Inferior parietal cortex (tissue), 1 donor: ENCODE measurements around the gene RASSF1.

Source experiments
- DNase-seq: peaks from one replicate; pipeline ENCODE4 v3.0.0-alpha.2; 2016; ENCODE audit errors: extremely low spot score

Gene RASSF1

GRCh38 chr3:50365080-50365841 is 24.6 kb upstream of the RASSF1 start:
- DNase-seq, result peak; percentile 30

- no peak for DNase-seq
Measured at GRCh38 chr3:50364573-50365079, 24.0 kb upstream of the RASSF1 start.

GRCh38 chr3:50359760-50360110 is 19.1 kb upstream of the RASSF1 start:
- DNase-seq, result no peak

GRCh38 chr3:50358911-50359759 is 18.5 kb upstream of the RASSF1 start, which contains the start of gene TMEM115:
Gene TMEM115 (minus strand): TSS chr3:50359521. CDS start chr3:50359063, 458 bp downstream.
- peak; percentile 99 for DNase-seq

- DNase-seq, result no peak
Measured at GRCh38 chr3:50358355-50358910, 17.8 kb upstream of the RASSF1 start.

- no peak for DNase-seq
Measured at GRCh38 chr3:50357481-50357880, 16.8 kb upstream of the RASSF1 start.

- no peak for DNase-seq
Measured at GRCh38 chr3:50356553-50356952, 15.9 kb upstream of the RASSF1 start.

- DNase-seq, result no peak
Measured at GRCh38 chr3:50355829-50356552, 15.4 kb upstream of the RASSF1 start.

- DNase-seq, result no peak
Measured at GRCh38 chr3:50354850-50355249, 14.2 kb upstream of the RASSF1 start.

GRCh38 chr3:50354186-50354764 is 13.6 kb upstream of the RASSF1 start:
- DNase-seq, result no peak

- DNase-seq, result no peak
Measured at GRCh38 chr3:50353245-50354004, 12.8 kb upstream of the RASSF1 start.

GRCh38 chr3:50352781-50353180 is 12.1 kb upstream of the RASSF1 start:
- DNase-seq, result no peak

GRCh38 chr3:50351323-50351697 is 10.7 kb upstream of the RASSF1 start:
- no peak for DNase-seq

GRCh38 chr3:50350527-50351322 is 10.1 kb upstream of the RASSF1 start, which contains the start of the genes CYB561D2 and NPRL2:
Gene CYB561D2 (plus strand): TSS chr3:50350862. CDS start chr3:50351434, 572 bp downstream.
Gene NPRL2 (minus strand): TSS chr3:50350775. CDS start chr3:50350652, 123 bp downstream.
- peak; percentile 94 for DNase-seq

GRCh38 chr3:50350213-50350526 is 9.5 kb upstream of the RASSF1 start:
- no peak for DNase-seq

GRCh38 chr3:50347187-50347813 is 6.7 kb upstream of the RASSF1 start:
- DNase-seq, result peak; percentile 75

GRCh38 chr3:50345586-50346234 is 5.1 kb upstream of the RASSF1 start, which contains the start of gene ZMYND10:
Gene ZMYND10 (minus strand): TSS chr3:50345732. CDS start chr3:50345579, 153 bp downstream.
- no peak for DNase-seq

- no peak for DNase-seq
Measured at GRCh38 chr3:50345008-50345407, 4.4 kb upstream of the RASSF1 start.
